GM12878 (cell line): ENCODE results near the gene KLRB1. TPM values are rescaled to one million over a fixed set of nuclear protein-coding genes. Genes with fewer than 3 reads are reported as not detected.

Experiments used
- ATAC-seq: fragments of 200-7000 bp; cut with Tn5 transposase; 3 replicates; pipeline ENCODE4 v1.9.1; 2020; ENCODE audit warnings: mild to moderate bottlenecking, moderate library complexity
- BruUV-seq: library from RNA; stranded (reverse); fragments of 400-500 nt; replicated peaks from 2 replicates; lab custom pipeline; 2021; lab: Mats Ljungman, UMichigan
- CTCF ChIA-PET: fragments of 300-600 bp; sonication (Branson Sonifier 250); formaldehyde crosslinking; extraction: SDS; loops from one replicate; lab custom pipeline; 2021; ENCODE audit warnings: inconsistent platforms; lab: Yijun Ruan, JAX
- POLR2A ChIA-PET: fragments of 350-600 bp; formaldehyde crosslinking; extraction: SDS; loops from one replicate; lab custom pipeline; 2021; ENCODE audit warnings: inconsistent platforms; lab: Charles Lee
- RAD21 ChIA-PET: fragments of 300-600 bp; sonication (Branson Sonifier 250); formaldehyde crosslinking; loops from one replicate; lab custom pipeline; 2023; ENCODE audit warnings: antibody characterized with exemption; ENCODE audit not compliant: unreplicated experiment; lab: Charles Lee
- SMC1A ChIA-PET: fragments of 300-600 bp; sonication (Branson Sonifier 250); formaldehyde crosslinking; loops from one replicate; lab custom pipeline; 2023; ENCODE audit not compliant: unreplicated experiment, uncharacterized antibody; lab: Charles Lee
- DNase-seq: peaks from one replicate; pipeline ENCODE4 v3.0.0-alpha.2; 2011; ENCODE audit warnings: low read depth, low spot score
- FAIRE-seq: peaks from 3 replicates; lab custom pipeline; 2011; peaks lifted over from hg19 to GRCh38; lab: Jason Lieb, UNC
- H2AFZ ChIP-seq: 2 replicates; pipeline ENCODE4 v1.6.0; 2011; ENCODE audit warnings: low read depth, low read length, control low read depth; ENCODE audit not compliant: control insufficient read depth
- H3K27ac ChIP-seq: 2 replicates; pipeline ENCODE4 v1.5.1; 2011; ENCODE audit warnings: control low read depth; ENCODE audit not compliant: control insufficient read depth, insufficient read depth
- H3K27me3 ChIP-seq, 2 experiments: replicated peaks in 1 of 2; 2 replicates each; pipeline versions ENCODE4 v1.6.0 to v1.6.1; 2011; ENCODE audit warnings: low read length in 1 of 2; ENCODE audit not compliant: control insufficient read depth in 2 of 2, insufficient read depth in 2 of 2
- H3K36me3 ChIP-seq, 2 experiments: 2 replicates each; pipeline ENCODE4 v1.5.1; 2011; ENCODE audit warnings: low read length in 1 of 2; ENCODE audit not compliant: control insufficient read depth in 2 of 2, insufficient read depth in 2 of 2
- H3K4me1 ChIP-seq: 2 replicates; pipeline ENCODE4 v1.6.1; 2011; ENCODE audit warnings: mild to moderate bottlenecking, low read length, moderate library complexity, mixed read lengths; ENCODE audit not compliant: control insufficient read depth, insufficient read depth
- H3K4me2 ChIP-seq: 2 replicates; pipeline ENCODE4 v1.6.0; 2011; ENCODE audit warnings: control low read depth; ENCODE audit not compliant: control insufficient read depth, insufficient read depth
- H3K4me3 ChIP-seq: fragments of 200-600 bp; sonication (generic); 2 replicates; pipeline ENCODE4 v1.5.1; 2016
- H3K79me2 ChIP-seq: 2 replicates; pipeline ENCODE4 v1.6.0; 2011; ENCODE audit warnings: low read length; ENCODE audit not compliant: control insufficient read depth, insufficient read depth
- H3K9ac ChIP-seq: 2 replicates; pipeline ENCODE4 v1.8.0; 2011; ENCODE audit warnings: low read length, control low read depth, mixed read lengths; ENCODE audit not compliant: control insufficient read depth, insufficient read depth
- H3K9me3 ChIP-seq: replicated peaks from 3 replicates; pipeline ENCODE4 v1.5.1; 2011; ENCODE audit warnings: mild to moderate bottlenecking, low read length; ENCODE audit not compliant: control insufficient read depth, insufficient read depth
- H4K20me1 ChIP-seq: 2 replicates; pipeline ENCODE4 v1.6.0; 2011; ENCODE audit not compliant: control insufficient read depth, insufficient read depth
- CHD1 ChIP-seq: IDR thresholded peaks from 2 replicates; pipeline ENCODE4 v1.6.1; 2012; ENCODE audit warnings: low read depth, low read length, improper control_type of control experiment
- GABPA ChIP-seq: IDR thresholded peaks from 2 replicates; pipeline ENCODE4 v1.6.1; 2014; ENCODE audit warnings: antibody characterized with exemption, low read depth, mild to moderate bottlenecking, inconsistent platforms
- IKZF2 ChIP-seq, 2 experiments: fragments of 450-650 bp; IDR thresholded peaks; 2 replicates each; pipeline ENCODE4 v1.6.1; 2017; ENCODE audit warnings: mild to moderate bottlenecking in 2 of 2, moderate library complexity in 2 of 2
- JUND ChIP-seq: IDR thresholded peaks from 2 replicates; pipeline ENCODE4 v1.6.1; 2012; ENCODE audit warnings: low read depth, mild to moderate bottlenecking, low read length, improper control_type of control experiment, moderate library complexity
- MYC ChIP-seq: IDR thresholded peaks from 2 replicates; pipeline ENCODE4 v1.6.1; 2011; ENCODE audit warnings: mild to moderate bottlenecking, low read length, moderate library complexity, inconsistent platforms; ENCODE audit not compliant: insufficient read depth, insufficient replicate concordance, insufficient read length, severe bottlenecking
- NBN ChIP-seq: fragments of 450-650 bp; IDR thresholded peaks from 2 replicates; pipeline ENCODE4 v1.6.1; 2016
- NRF1 ChIP-seq: conservative IDR thresholded peaks from 2 replicates; pipeline ENCODE4 v1.6.1; 2011; ENCODE audit warnings: mild to moderate bottlenecking, low read depth, low read length, improper control_type of control experiment
- RB1 ChIP-seq: fragments of 450-650 bp; formaldehyde crosslinking; IDR thresholded peaks from 2 replicates; pipeline ENCODE4 v1.6.1; 2017; ENCODE audit warnings: mild to moderate bottlenecking, borderline replicate concordance
- RUNX3 ChIP-seq: IDR thresholded peaks from 2 replicates; pipeline ENCODE4 v1.6.1; 2012; ENCODE audit warnings: low read length, inconsistent platforms
- STAT1 ChIP-seq: fragments of 450-650 bp; conservative IDR thresholded peaks from 2 replicates; pipeline ENCODE4 v1.6.1; 2014; ENCODE audit warnings: antibody characterized with exemption, mild to moderate bottlenecking
- WGBS: methylation state at CpG from one replicate; pipeline ENCODE4 v1.1.6; 2016; ENCODE audit warnings: low lambda C conversion rate; ENCODE audit not compliant: insufficient replicate concordance, insufficient coverage; ENCODE audit errors: missing lambda C conversion rate; 5-methylcytosine and 5-hydroxymethylcytosine counted together
- in situ Hi-C: fragments of 300-500 bp; cut with MboI; formaldehyde crosslinking; loops from 9 replicates; pipeline ENCODE4 v1.14.3; 2018; ENCODE audit warnings: mixed read lengths
- intact Hi-C: fragments of 100-400 bp; cut with micrococcal nuclease; formaldehyde crosslinking; loops from one replicate; pipeline ENCODE4 v1.14.2; 2022; ENCODE audit not compliant: unreplicated experiment
- polyA plus RNA-seq, 11 experiments: library from polyadenylated mRNA; depleted of rRNA in 4 of 11; unstranded in 6 of 11; stranded (reverse) in 5 of 11; fragments of >200 nt; fragmentation: Nextera tagmentation in 4 of 11; fragmentation: Illumina TruSeq in 1 of 11; extraction: Ambion mirVana in 4 of 11; extraction: Trizol in 1 of 11; gene quantifications; 1 replicate in 1 of 11; 2 replicates in 10 of 11; pipeline versions ENCODE4 v1.2.1 to v1.2.3, GENCODE V29; 2011 to 2016; ENCODE audit warnings: inconsistent platforms in 2 of 11, missing spikeins in 2 of 11, low read depth in 1 of 11
- total RNA-seq, 4 experiments: library from RNA; depleted of rRNA in 3 of 4; stranded (reverse); fragments of >200 nt in 3 of 4; fragmentation: Illumina TruSeq in 1 of 4; extraction: Trizol in 1 of 4; gene quantifications; 2 replicates each; pipeline versions ENCODE4 v1.2.1 to v1.2.3, GENCODE V29; 2013 to 2021
- TF ChIP-seq, protein P1 (sequence below): fragments of 450-650 bp; IDR thresholded peaks from 2 replicates; pipeline ENCODE4 v1.6.1; 2017; ENCODE audit warnings: borderline replicate concordance
- TF ChIP-seq, protein P2 (sequence below): fragments of 450-650 bp; IDR thresholded peaks from 2 replicates; pipeline ENCODE4 v1.6.1; 2017; ENCODE audit warnings: mild to moderate bottlenecking
- TF ChIP-seq, protein P3 (sequence below): fragments of 450-650 bp; IDR thresholded peaks from 2 replicates; pipeline ENCODE4 v1.6.1; 2018; ENCODE audit warnings: borderline replicate concordance, mild to moderate bottlenecking; ENCODE audit not compliant: partially characterized antibody

KLRB1 gene
- total and polyA plus RNA-seq, 10 of the 15 experiments (the other 5 are each of a cell fraction or from before 2014, with no cell fraction given) = not detected

DNA sequence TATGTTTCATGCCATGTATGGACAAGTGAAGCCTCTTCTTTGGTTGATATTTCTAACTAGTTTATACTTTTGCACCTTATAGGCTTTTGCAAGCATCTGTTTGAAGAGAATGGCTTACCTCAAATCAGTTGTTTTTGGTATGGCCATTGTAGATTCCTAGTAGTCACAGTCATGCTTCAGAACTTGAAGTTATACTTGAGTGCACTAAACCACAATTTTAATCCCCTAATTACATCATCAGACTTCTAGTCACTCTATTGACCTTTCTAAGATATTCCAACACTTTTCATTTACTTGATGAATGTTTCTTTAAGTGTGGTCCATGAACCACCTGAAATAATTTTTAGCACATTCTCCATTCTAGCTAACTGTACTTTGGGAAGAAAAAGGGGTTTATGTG lies 18.6 kb upstream of the KLRB1 start:
- in situ Hi-C loops = no loop called here
- no peaks in the 10 kb centered on the region for H3K4me1 ChIP-seq
- peak; percentile 66 for TF ChIP-seq RUNX3
- TF ChIP-seq IKZF2 (IDR thresholded peaks at IDR 0.05) = no peak
- TF ChIP-seq, all 136 proteins: peak for 1
- ChIA-PET POLR2A (no interaction called here), RAD21 (no interaction called here), CTCF (interaction anchor here (1.5 to 2.4 kb wide), 3 partner anchors 10 to 294 kb away, joined by 4 to 8 read pairs (median 6); no protein-coding TSS in a partner anchor), SMC1A (no interaction called here)
- H3K4me2 ChIP-seq = no peak overlapping the region
- no peak overlapping the region for H3K27ac ChIP-seq
- no peak overlapping the region for H3K4me3 ChIP-seq
- H3K36me3 ChIP-seq = no peaks in the 10 kb centered on the region
- FAIRE-seq (no peak), DNase-seq (no peak), ATAC-seq (no peak)
- H2AFZ ChIP-seq = no peak overlapping the region
- BruUV-seq = no TSS peak
- H4K20me1 ChIP-seq = no peaks in the 10 kb centered on the region
- intact Hi-C loops = no loop called here
- H3K9ac ChIP-seq = no peak overlapping the region
- no peaks in the 10 kb centered on the region; the same call in 2 of the 3 replicates for H3K9me3 ChIP-seq
- H3K79me2 ChIP-seq = no peaks in the 10 kb centered on the region
- no peaks in the 10 kb centered on the region for H3K27me3 ChIP-seq

DNA sequence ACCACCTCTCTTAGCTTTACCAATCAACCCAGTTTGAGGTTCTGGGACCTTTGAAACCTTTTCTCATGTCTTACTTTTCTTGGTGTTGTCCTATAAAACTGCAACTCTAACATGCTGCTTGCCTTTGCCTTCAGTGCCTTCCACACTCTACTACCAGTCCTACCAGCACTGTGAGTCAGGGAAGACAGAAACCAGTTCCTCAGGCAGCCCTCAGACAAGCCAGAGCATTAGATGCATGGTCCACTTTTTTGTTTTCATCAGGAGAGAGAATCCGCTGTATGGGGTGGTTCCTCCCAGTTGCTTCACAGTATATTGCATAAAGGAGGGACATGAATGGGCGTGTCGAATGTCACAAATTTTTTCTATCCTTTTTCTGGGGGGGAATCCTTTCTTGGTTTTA lies 17.3 kb upstream of the KLRB1 start:
- Histone ChIP-seq H3K4me3 (no peak overlapping the region), H3K36me3 (no peaks in the 10 kb centered on the region), H3K79me2 (no peaks in the 10 kb centered on the region), H3K27me3 (no peaks in the 10 kb centered on the region), H3K9ac (no peak overlapping the region), H3K4me1 (no peaks in the 10 kb centered on the region), H3K4me2 (no peak overlapping the region), H2AFZ (no peak overlapping the region), H3K9me3 (no peaks in the 10 kb centered on the region; the same call in 2 of the 3 replicates), H4K20me1 (no peaks in the 10 kb centered on the region), H3K27ac (no peak overlapping the region)
- in situ Hi-C loops (no loop called here), intact Hi-C loops (no loop called here)
- no TSS peak for BruUV-seq
- SMC1A ChIA-PET = interaction anchor here (0.7 to 1.0 kb wide), 2 partner anchors 10 to 706 kb away, joined by 3 to 4 read pairs; no protein-coding TSS in a partner anchor
- FAIRE-seq = no peak
- POLR2A ChIA-PET = no interaction called here
- DNase-seq = no peak
- RAD21 ChIA-PET = no interaction called here
- ATAC-seq = no peak
- CTCF ChIA-PET = interaction anchor here (1.2 to 2.4 kb wide), 7 partner anchors 9 to 292 kb away, joined by 3 to 8 read pairs (median 4); no protein-coding TSS in a partner anchor
- 73% methylated on average over 3 of the region's 3 CpGs for WGBS
- TF ChIP-seq, protein P1, sequence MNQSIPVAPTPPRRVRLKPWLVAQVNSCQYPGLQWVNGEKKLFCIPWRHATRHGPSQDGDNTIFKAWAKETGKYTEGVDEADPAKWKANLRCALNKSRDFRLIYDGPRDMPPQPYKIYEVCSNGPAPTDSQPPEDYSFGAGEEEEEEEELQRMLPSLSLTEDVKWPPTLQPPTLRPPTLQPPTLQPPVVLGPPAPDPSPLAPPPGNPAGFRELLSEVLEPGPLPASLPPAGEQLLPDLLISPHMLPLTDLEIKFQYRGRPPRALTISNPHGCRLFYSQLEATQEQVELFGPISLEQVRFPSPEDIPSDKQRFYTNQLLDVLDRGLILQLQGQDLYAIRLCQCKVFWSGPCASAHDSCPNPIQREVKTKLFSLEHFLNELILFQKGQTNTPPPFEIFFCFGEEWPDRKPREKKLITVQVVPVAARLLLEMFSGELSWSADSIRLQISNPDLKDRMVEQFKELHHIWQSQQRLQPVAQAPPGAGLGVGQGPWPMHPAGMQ = no peak
- TF ChIP-seq NBN (no peak), JUND (no peak), NRF1 (no peak), CHD1 (no peak), RB1 (no peak), GABPA (no peak), MYC (no peak), STAT1 (no peak)
- TF ChIP-seq, protein P2, sequence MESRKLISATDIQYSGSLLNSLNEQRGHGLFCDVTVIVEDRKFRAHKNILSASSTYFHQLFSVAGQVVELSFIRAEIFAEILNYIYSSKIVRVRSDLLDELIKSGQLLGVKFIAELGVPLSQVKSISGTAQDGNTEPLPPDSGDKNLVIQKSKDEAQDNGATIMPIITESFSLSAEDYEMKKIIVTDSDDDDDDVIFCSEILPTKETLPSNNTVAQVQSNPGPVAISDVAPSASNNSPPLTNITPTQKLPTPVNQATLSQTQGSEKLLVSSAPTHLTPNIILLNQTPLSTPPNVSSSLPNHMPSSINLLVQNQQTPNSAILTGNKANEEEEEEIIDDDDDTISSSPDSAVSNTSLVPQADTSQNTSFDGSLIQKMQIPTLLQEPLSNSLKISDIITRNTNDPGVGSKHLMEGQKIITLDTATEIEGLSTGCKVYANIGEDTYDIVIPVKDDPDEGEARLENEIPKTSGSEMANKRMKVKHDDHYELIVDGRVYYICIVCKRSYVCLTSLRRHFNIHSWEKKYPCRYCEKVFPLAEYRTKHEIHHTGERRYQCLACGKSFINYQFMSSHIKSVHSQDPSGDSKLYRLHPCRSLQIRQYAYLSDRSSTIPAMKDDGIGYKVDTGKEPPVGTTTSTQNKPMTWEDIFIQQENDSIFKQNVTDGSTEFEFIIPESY = no peak
- TF ChIP-seq, protein P3, sequence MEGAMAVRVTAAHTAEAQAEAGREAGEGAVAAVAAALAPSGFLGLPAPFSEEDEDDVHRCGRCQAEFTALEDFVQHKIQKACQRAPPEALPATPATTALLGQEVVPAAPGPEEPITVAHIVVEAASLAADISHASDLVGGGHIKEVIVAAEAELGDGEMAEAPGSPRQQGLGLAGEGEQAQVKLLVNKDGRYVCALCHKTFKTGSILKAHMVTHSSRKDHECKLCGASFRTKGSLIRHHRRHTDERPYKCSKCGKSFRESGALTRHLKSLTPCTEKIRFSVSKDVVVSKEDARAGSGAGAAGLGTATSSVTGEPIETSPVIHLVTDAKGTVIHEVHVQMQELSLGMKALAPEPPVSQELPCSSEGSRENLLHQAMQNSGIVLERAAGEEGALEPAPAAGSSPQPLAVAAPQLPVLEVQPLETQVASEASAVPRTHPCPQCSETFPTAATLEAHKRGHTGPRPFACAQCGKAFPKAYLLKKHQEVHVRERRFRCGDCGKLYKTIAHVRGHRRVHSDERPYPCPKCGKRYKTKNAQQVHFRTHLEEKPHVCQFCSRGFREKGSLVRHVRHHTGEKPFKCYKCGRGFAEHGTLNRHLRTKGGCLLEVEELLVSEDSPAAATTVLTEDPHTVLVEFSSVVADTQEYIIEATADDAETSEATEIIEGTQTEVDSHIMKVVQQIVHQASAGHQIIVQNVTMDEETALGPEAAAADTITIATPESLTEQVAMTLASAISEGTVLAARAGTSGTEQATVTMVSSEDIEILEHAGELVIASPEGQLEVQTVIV = no peak
